Loucy (cell line): Measurements from ENCODE around the gene CCDC85C.

Experiments used
- EZH2phosphoT487 ChIP-seq: fragments of 200-600 bp; IDR thresholded peaks from 2 replicates; pipeline ENCODE4 v1.6.1; 2018; ENCODE audit warnings: antibody characterized with exemption, mild to moderate bottlenecking, moderate library complexity, borderline replicate concordance
- TF ChIP-seq, protein P1 (sequence below): fragments of 200-600 bp; sonication (generic); conservative IDR thresholded peaks from 2 replicates; pipeline ENCODE4 v1.5.1; 2014; ENCODE audit warnings: mild to moderate bottlenecking, antibody characterized with exemption, low read length

GRCh38 chr14:99572173-99572999, 31.6 kb downstream of the CCDC85C start:
- no peak for TF ChIP-seq EZH2phosphoT487
- TF ChIP-seq, protein P1, sequence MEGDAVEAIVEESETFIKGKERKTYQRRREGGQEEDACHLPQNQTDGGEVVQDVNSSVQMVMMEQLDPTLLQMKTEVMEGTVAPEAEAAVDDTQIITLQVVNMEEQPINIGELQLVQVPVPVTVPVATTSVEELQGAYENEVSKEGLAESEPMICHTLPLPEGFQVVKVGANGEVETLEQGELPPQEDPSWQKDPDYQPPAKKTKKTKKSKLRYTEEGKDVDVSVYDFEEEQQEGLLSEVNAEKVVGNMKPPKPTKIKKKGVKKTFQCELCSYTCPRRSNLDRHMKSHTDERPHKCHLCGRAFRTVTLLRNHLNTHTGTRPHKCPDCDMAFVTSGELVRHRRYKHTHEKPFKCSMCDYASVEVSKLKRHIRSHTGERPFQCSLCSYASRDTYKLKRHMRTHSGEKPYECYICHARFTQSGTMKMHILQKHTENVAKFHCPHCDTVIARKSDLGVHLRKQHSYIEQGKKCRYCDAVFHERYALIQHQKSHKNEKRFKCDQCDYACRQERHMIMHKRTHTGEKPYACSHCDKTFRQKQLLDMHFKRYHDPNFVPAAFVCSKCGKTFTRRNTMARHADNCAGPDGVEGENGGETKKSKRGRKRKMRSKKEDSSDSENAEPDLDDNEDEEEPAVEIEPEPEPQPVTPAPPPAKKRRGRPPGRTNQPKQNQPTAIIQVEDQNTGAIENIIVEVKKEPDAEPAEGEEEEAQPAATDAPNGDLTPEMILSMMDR, result no peak
